ENCODE results near the gene ZNF334.

The ZNF334 gene

GRCh38 chr20:46485431-46485830, 27.9 kb downstream of the ZNF334 start:
- DNase-seq (ENCODE audit: low spot score): no peak

DNA sequence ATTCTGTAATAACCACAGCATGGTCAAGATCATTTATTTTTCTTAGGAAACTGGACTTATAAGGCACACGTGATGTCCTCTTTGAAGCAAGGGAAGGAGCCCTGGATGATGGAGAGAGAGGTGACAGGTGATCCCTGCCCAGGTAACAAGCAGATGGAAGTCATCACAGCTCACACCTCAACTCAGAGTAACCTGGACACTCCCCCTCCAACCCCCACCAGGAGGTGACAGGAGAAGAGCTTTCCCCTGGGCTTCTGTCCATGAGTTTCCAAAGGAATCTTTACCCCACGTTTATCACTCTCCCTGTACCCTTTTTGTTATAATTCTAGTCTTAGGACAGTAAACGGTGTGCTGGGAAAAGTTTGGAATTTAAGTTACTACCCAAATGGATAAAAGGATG, 28.4 kb downstream of the ZNF334 start:
- no peak for DNase-seq (ENCODE audit: low spot score)

- DNase-seq (ENCODE audit: low spot score): no peak
Observed at GRCh38 chr20:46483879-46484278, 29.5 kb downstream of the ZNF334 start.

DNA sequence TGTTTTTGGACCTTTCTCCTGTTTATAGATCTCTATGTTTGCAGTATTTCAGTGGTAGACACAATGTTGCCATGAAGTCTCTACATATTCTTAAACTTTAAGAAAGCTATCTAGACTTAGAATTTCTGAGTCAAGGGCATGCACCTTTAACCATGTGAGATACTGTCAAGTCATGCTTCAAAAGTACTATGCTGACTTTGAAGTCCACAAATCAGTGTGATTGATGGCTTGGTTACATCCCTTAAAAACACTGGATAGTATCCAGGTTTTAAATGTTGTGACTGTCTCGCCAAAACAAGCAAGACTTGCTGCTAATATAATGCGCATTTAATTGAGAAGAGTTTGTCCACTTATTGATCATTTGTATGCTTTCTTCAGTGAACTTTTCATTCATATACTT, 30.5 kb downstream of the ZNF334 start:
- no peak for DNase-seq (ENCODE audit: low spot score)

DNA sequence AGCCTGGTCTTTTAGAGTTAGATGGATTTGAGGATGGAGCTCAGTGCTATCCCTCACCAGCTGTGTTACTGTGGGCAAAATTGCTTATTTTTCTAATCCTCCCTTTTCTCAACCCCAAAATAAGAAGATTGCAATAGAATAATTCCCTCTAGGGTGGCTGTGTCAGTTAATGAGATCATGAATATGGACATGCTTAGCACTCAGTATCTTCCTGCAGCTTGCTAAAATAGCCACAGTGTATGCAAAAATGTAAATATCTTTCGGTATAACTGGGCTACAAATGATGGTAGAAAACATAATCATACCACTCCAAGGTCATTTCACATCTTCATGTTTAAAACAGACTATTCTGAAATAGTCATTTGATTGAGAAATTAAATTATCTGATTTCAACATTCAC, 35.7 kb downstream of the ZNF334 start:
- no peak for DNase-seq (ENCODE audit: low spot score)

GRCh38 chr20:46477225-46477624, 36.1 kb downstream of the ZNF334 start:
- DNase-seq (ENCODE audit: low spot score): no peak

DNA sequence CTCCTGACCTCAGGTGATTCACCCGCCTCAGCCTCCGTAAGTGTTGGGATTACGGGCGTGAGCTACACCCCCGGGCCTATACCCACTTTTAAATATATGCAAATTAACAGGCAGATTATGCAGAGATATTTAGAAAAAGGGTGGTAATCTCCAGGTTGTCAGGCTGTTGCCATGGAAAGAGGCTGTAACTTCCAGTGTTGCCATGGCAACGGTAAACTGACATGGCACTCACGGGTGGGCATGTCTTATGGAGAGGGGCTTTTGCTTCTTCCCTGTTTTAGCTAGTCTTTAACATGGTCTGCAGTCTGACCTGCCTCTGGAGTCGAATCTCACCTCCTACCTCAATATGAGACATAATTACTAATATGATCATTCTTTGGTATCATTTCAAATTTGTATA, 44.9 kb downstream of the ZNF334 start:
- no peak for DNase-seq (ENCODE audit: low spot score)

GRCh38 chr20:46464451-46464850, 48.9 kb downstream of the ZNF334 start:
- DNase-seq (ENCODE audit: low spot score): no peak

- DNase-seq (ENCODE audit: low spot score): no peak
Observed at GRCh38 chr20:46463852-46464251, 49.5 kb downstream of the ZNF334 start.

- DNase-seq (ENCODE audit: low spot score): no peak
Observed at GRCh38 chr20:46461808-46462207, 51.6 kb downstream of the ZNF334 start.

GRCh38 chr20:46458866-46459750, 54.3 kb downstream of the ZNF334 start:
- no peak for DNase-seq (ENCODE audit: low spot score)

DNA sequence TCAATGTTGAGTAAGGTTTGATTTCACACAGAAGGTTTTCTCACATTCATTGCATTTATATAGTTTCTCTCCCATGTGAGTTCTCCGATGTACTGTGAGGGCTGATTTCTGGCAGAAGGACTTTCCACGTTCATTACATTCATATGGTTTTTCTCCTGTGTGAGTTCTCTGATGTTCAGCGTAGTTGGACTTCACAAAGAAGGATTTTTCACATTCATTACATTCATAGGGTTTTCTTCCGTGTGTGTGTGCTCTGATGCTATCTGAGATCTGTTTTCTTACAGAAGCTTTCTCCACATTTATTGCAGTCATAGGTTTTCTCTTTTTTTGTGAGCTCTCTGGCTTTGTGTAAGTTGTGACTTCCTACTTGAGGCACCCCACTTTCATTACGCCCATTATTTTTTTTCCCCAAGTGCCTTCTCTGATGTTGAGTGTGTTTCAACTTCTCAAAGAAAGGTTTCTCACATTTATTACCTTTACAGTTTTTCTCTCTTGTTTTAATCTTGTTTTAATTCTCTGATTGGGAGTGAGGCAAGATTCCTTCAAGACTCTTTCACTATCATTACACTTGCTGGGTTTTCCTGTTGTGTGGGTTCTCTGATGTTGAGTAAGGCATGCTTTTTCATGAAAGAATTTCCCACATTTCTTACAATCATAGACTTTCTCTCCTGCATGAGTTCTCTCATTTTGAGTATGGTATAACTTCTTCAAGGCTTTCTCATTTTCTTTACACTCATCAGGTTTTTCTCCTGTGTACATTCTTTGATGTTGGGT, 56.9 kb downstream of the ZNF334 start:
- no peak for DNase-seq (ENCODE audit: low spot score)

GRCh38 chr20:46455729-46456128, 57.6 kb downstream of the ZNF334 start:
- DNase-seq (ENCODE audit: low spot score): no peak
